Activated naive CD8-positive, alpha-beta T cell treated with anti-CD3 and anti-CD28 coated beads, Interleukin-2, amount 50 U/mL, for 24 hours (primary cell): ENCODE data around the gene ABCA13.
"Not testable (repeated sequence)": the region's sequence is repeated elsewhere in the genome, so short reads cannot be mapped to it uniquely, and the experiment has no call there.

ENCODE experiments used
- ATAC-seq: fragments of 150-1000 bp; cut with Tn5 transposase; one replicate; pipeline ENCODE4 v1.10.0; 2021
- DNase-seq: peaks from one replicate; pipeline ENCODE4 v3.0.0; 2021
- H3K27ac Mint-ChIP-seq: one replicate; pipeline ENCODE4 v1.8.0; 2021; ENCODE audit warnings: mild to moderate bottlenecking, mixed read lengths
- H3K27me3 Mint-ChIP-seq: one replicate; pipeline ENCODE4 v1.8.0; 2021; ENCODE audit warnings: mixed read lengths
- H3K36me3 Mint-ChIP-seq: one replicate; pipeline ENCODE4 v1.8.0; 2021; ENCODE audit warnings: low read depth, mixed read lengths
- H3K4me1 Mint-ChIP-seq: one replicate; pipeline ENCODE4 v1.8.0; 2021; ENCODE audit warnings: mixed read lengths
- H3K4me3 Mint-ChIP-seq: one replicate; pipeline ENCODE4 v1.8.0; 2021; ENCODE audit warnings: mild to moderate bottlenecking, moderate library complexity, mixed read lengths
- H3K9me3 Mint-ChIP-seq: one replicate; pipeline ENCODE4 v1.8.0; 2021; ENCODE audit warnings: mixed read lengths

Gene ABCA13, protein sequence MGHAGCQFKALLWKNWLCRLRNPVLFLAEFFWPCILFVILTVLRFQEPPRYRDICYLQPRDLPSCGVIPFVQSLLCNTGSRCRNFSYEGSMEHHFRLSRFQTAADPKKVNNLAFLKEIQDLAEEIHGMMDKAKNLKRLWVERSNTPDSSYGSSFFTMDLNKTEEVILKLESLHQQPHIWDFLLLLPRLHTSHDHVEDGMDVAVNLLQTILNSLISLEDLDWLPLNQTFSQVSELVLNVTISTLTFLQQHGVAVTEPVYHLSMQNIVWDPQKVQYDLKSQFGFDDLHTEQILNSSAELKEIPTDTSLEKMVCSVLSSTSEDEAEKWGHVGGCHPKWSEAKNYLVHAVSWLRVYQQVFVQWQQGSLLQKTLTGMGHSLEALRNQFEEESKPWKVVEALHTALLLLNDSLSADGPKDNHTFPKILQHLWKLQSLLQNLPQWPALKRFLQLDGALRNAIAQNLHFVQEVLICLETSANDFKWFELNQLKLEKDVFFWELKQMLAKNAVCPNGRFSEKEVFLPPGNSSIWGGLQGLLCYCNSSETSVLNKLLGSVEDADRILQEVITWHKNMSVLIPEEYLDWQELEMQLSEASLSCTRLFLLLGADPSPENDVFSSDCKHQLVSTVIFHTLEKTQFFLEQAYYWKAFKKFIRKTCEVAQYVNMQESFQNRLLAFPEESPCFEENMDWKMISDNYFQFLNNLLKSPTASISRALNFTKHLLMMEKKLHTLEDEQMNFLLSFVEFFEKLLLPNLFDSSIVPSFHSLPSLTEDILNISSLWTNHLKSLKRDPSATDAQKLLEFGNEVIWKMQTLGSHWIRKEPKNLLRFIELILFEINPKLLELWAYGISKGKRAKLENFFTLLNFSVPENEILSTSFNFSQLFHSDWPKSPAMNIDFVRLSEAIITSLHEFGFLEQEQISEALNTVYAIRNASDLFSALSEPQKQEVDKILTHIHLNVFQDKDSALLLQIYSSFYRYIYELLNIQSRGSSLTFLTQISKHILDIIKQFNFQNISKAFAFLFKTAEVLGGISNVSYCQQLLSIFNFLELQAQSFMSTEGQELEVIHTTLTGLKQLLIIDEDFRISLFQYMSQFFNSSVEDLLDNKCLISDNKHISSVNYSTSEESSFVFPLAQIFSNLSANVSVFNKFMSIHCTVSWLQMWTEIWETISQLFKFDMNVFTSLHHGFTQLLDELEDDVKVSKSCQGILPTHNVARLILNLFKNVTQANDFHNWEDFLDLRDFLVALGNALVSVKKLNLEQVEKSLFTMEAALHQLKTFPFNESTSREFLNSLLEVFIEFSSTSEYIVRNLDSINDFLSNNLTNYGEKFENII (N-terminal part only)

DNA sequence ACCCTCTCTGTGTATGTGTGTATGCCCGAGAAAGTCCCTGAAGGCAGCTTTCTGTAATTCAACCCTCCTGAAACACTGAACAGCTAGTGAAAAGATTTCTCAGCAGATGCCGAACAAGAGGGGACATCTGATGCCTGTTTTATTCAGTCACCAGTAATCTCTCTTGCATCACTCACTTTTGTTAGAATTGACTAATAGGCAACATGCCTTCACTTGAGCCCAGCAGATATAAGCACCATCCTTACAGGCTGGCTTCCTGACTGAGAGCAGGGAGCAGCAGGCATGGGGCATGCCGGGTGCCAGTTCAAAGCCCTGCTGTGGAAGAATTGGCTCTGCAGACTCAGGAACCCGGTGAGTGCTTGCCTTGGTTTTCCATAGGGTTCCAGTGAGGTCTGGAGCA, at the start of gene ABCA13:
TSS of gene ABCA13 (plus strand) at position 257 of the 400 bp plus-strand sequence. CDS start at position 283, 26 bp downstream.
- Mint-ChIP-seq H3K9me3 (peaks cover 5% of the 10 kb centered on the region), H3K4me1 (no peaks in the 10 kb centered on the region), H3K36me3 (no peaks in the 10 kb centered on the region), H3K27ac (no peak within 1 kb of the TSS), H3K27me3 (no peaks in the 10 kb centered on the region), H3K4me3 (no peak within 1 kb of the TSS)
- DNase-seq (no peak), ATAC-seq (no peak)

DNA sequence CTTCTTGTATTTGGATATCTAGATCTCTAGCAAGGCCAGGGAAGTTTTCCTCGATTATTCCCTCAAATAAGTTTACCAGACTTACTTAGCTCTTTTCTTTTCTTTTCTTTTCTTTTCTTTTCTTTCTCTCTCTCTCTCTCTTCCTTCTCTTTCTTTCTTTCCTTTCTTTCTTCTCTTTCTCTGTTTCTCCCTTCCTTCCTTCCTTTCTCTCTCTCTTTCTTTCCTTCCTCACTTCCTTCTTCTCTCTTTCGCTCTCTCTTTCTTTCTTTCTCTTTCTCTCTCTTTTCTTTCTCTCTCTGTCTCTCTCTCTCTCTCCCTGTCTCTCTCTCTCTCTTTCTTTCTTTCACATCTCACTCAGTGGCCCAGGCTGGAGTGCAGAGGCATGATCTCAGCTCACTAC, 45.2 kb upstream of the ABCA13 start:
- DNase-seq: no peak
- Mint-ChIP-seq H3K4me1 (peaks cover 1% of the 10 kb centered on the region), H3K9me3 (peaks cover 9% of the 10 kb centered on the region), H3K27ac (no peak overlapping the region), H3K36me3 (no peaks in the 10 kb centered on the region), H3K4me3 (no peak overlapping the region), H3K27me3 (peaks cover 9% of the 10 kb centered on the region)
- ATAC-seq: no peak

DNA sequence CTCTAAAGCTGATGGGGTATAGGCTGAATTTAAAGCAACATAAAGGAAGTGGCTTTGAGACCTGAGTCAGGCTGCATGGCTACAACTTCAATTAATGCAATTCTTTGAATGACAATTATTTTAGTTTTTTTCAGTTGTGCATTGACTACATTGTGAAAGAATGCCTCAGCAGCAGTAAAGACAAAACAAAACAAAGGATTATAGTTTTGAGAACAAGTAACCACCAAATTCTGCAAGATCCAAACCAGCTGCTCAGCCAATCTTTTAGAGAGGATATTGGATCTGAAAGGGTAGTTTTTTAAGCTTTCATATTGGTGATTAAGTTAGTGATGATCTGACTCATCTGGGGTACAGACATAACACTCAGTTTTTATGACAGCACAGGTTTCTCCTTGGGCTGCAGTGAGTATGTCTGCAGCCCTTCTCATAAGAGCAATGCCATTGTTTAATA, 40.6 kb upstream of the ABCA13 start:
- H3K4me1 Mint-ChIP-seq: peaks cover 1% of the 10 kb centered on the region
- DNase-seq: no peak
- peaks cover 7% of the 10 kb centered on the region for H3K27me3 Mint-ChIP-seq
- ATAC-seq: peak; percentile 46
- no peaks in the 10 kb centered on the region for H3K36me3 Mint-ChIP-seq
- no peak overlapping the region for H3K4me3 Mint-ChIP-seq
- H3K9me3 Mint-ChIP-seq: peaks cover 6% of the 10 kb centered on the region
- no peak overlapping the region for H3K27ac Mint-ChIP-seq

DNA sequence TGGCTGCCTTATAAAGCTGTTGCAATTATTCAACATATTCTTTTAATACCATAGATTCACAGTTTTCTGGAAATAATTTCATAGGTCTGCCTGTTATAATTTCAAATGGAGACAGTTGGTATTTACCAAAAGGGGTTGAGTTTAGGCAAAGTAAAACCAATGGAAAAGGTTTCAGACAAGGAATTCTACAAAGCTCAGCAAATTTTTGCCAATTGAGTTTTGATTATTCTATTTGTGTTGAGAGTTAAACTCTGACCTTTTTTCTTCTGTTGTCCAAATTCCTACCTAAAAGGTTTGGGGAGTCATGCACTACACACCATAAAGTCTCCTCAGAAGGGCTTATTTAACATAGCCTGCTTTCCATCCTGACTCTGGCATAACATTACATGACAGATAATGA, 38.5 kb upstream of the ABCA13 start:
- no peaks in the 10 kb centered on the region for H3K9me3 Mint-ChIP-seq
- no peak overlapping the region for H3K4me3 Mint-ChIP-seq
- peaks cover 1% of the 10 kb centered on the region for H3K4me1 Mint-ChIP-seq
- ATAC-seq (no peak), DNase-seq (no peak)
- H3K27ac Mint-ChIP-seq: no peak overlapping the region
- no peaks in the 10 kb centered on the region for H3K36me3 Mint-ChIP-seq
- H3K27me3 Mint-ChIP-seq: peaks cover 5% of the 10 kb centered on the region

DNA sequence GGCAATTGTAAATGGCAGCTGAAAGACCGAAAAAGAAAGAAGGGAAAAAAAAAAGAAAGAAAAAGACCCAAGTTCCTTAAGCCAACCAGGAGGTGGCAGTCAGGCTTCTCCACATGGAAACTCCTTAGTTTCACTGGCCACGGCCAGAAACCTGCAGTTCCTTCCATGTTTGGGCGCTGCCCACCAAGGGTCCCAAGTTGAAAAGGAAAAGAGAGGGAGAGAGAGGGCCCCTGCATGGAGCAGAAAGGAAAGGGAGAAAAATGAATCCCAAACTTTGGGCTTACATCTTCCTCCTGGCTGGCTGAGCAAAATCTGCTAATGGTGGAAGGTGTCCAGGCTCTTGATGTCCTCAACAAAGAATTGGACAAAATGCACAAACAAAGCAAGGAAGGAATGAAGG, 31.8 kb upstream of the ABCA13 start:
- Mint-ChIP-seq H3K27ac (no peak overlapping the region), H3K4me1 (no peaks in the 10 kb centered on the region), H3K4me3 (no peak overlapping the region), H3K27me3 (peaks cover 2% of the 10 kb centered on the region), H3K36me3 (no peaks in the 10 kb centered on the region), H3K9me3 (peaks cover 5% of the 10 kb centered on the region)
- DNase-seq (no peak), ATAC-seq (no peak)

DNA sequence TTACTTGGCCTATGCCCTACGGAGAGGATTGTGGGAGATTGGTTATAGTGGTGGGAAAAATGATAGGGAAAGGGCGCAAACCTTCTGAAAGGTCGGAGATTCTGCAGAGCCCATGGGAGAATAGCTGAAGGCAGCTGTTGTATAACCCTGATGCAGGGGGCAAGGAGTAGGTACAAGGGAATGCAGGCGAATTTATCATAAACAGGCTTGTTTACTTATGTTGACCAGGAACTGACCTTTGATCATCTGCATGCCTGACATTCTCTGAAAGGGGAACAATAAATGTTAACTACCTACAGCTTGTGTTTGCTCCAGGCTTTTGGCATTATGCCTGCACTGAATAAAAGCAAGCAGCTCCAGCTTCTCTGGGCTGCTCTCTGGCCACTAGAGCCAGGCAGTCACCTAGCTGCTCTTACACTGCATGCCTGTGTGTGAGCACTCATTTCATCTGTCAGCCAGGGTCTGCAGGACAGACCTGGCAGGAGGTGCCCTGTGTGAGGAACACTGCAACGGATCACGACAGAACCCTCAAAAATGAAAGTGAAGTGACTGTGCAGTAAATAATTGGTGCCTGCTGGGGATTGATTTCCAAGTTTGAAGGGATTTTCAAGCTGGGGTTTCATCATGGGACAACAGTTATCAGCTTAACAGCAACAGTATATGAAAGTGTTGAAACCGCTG, 31.1 kb upstream of the ABCA13 start:
- DNase-seq (no peak), ATAC-seq (no peak)
- no peaks in the 10 kb centered on the region for H3K4me1 Mint-ChIP-seq
- no peak overlapping the region for H3K27ac Mint-ChIP-seq
- no peak overlapping the region for H3K4me3 Mint-ChIP-seq
- H3K36me3 Mint-ChIP-seq: no peaks in the 10 kb centered on the region
- peaks cover 5% of the 10 kb centered on the region for H3K9me3 Mint-ChIP-seq
- peaks cover 2% of the 10 kb centered on the region for H3K27me3 Mint-ChIP-seq

DNA sequence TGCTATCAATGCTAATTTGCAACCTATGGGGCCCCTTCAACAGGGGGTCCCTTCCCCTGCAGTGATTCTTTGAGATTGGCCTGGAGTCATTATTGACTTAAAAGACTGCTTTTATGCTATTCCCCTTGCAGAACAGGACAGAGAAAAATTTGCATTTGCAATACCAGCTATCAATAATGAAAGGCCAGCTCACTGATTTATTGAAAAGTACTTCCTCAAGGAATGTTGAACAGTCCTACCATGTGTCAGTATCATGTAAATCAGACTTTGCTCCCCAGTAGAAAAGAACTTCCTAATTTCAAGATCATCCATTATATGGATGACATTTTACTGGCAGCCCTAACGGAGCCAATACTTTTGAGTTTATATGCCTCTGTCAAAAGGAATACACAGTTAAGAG, 29.7 kb upstream of the ABCA13 start:
- DNase-seq: no peak
- peaks cover 5% of the 10 kb centered on the region for H3K9me3 Mint-ChIP-seq
- peaks cover 2% of the 10 kb centered on the region for H3K27me3 Mint-ChIP-seq
- H3K27ac Mint-ChIP-seq: no peak overlapping the region
- no peak overlapping the region for H3K4me3 Mint-ChIP-seq
- ATAC-seq: no peak
- H3K36me3 Mint-ChIP-seq: no peaks in the 10 kb centered on the region
- H3K4me1 Mint-ChIP-seq: no peaks in the 10 kb centered on the region

DNA sequence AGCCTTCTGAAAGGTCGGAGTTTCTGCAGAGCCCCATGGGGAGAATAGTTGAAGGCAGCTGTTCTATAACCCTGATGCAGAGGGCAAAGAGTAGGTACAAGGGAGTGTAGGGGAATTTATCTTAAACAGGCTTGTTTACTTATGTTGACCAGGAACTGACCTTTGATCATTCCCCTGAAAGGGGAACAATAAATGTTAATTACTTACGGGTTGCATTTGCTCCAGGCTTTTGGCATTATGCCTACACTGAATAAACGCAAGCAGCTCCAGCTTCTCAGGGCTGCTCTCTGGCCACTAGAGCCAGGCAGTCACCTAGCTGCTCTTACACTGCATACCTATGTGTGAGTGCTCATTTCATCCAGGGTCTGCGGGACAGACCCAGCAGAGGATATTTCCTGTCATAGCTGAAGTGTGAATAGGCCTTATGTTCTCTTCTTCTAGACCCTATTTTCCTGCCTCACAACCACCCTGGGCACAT, 26.9 kb upstream of the ABCA13 start:
- H3K27ac Mint-ChIP-seq: no peak overlapping the region
- ATAC-seq (no peak), DNase-seq (no peak)
- H3K36me3 Mint-ChIP-seq: no peaks in the 10 kb centered on the region
- H3K27me3 Mint-ChIP-seq: peaks cover 11% of the 10 kb centered on the region
- no peaks in the 10 kb centered on the region for H3K4me1 Mint-ChIP-seq
- H3K4me3 Mint-ChIP-seq: no peak overlapping the region
- H3K9me3 Mint-ChIP-seq: peaks cover 5% of the 10 kb centered on the region

DNA sequence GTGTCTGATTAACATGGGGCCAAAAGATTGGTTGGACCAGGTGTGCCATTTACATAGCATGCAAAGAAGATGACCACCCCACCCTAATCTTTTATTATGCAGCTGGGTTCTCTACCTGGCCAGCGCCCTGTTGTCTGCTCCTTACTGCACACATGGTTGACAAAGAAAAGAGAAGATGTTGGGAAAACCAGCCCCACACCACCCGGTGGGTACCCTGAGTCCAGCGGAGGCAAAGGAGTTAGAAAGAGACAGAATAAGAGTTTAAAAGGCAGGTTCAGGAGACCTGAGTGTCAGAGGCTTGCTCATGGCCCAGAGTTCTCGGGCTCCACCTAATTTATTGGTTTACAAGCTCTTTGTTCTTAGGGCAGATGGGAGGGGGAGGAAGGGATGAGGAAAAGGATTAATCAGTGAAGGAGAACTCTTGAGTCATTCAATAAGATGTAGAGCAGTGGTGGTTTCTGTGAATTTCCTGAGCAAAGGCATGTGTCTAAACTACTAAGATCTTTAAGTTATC, 24.1 kb upstream of the ABCA13 start:
- Mint-ChIP-seq H3K27ac (no peak overlapping the region), H3K9me3 (no peaks in the 10 kb centered on the region), H3K4me1 (no peaks in the 10 kb centered on the region), H3K4me3 (no peak overlapping the region), H3K27me3 (peaks cover 18% of the 10 kb centered on the region), H3K36me3 (no peaks in the 10 kb centered on the region)
- DNase-seq: no peak
- ATAC-seq: no peak

DNA sequence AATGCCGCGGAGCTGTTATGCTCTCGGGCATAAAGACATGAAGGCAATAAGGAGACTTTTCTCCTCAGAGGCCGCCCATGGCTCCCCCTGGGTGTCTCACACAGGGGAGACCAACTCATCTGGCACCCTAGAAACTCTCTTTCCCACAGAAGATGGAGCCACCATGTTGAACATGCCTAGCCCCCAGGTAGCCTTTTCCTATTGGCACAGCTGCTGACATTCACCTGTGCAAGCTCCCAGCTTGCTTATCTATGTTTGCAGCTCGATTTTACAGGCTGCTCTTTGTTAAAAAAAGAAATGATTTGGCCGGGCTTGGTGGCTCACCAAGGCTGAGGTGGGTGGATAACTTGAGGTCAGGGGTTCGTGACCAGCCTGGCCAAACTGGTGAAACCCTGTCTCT, 23.6 kb upstream of the ABCA13 start:
- H3K27me3 Mint-ChIP-seq: peaks cover 18% of the 10 kb centered on the region
- not testable (repeated sequence) for DNase-seq, H3K4me1 Mint-ChIP-seq, H3K4me3 Mint-ChIP-seq, H3K27ac Mint-ChIP-seq, H3K36me3 Mint-ChIP-seq, H3K9me3 Mint-ChIP-seq, ATAC-seq

DNA sequence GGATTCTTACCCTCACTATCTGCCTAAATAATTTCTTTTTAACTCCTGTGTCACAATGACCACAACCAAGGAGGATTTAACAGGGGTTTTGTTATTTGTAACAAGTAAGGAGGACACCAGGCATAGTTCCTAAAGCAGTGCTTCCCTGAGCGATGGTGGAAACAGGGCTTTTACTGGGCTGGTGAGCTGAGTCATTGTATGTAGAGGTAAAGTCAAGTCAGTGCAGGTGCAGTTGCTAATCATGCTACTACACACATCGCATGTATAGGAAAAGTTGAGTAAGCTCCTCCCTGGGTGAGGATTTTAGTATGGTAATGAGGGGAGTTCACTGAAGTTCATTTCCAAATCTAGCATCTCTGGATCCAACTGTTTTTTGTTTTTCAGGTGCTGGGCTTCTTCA, 22.9 kb upstream of the ABCA13 start:
- no peaks in the 10 kb centered on the region for H3K4me1 Mint-ChIP-seq
- no peaks in the 10 kb centered on the region for H3K36me3 Mint-ChIP-seq
- no peak overlapping the region for H3K27ac Mint-ChIP-seq
- ATAC-seq (no peak), DNase-seq (no peak)
- no peak overlapping the region for H3K4me3 Mint-ChIP-seq
- no peaks in the 10 kb centered on the region for H3K9me3 Mint-ChIP-seq
- H3K27me3 Mint-ChIP-seq: peaks cover 18% of the 10 kb centered on the region

DNA sequence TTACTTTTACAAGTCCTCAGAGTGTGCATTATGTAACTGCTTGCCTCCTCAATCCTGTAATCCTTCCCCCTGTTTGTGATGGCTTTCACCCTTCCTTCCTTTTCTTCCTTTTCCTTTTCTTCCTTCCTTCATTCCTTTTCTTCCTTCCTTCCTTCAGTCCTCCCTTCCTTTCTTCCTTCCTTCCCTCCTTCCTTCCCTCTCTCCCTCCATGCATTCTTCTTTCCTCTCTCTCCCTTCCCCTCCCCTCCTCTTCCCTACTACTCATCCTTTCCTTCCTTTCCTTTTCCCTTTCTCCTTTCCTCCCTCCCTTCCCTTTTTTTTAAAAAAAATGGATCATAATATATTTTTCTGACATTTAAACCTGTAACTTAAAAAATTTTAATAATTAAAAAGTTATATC, 22.2 kb upstream of the ABCA13 start:
- ATAC-seq: no peak
- peaks cover 18% of the 10 kb centered on the region for H3K27me3 Mint-ChIP-seq
- no peak overlapping the region for H3K27ac Mint-ChIP-seq

DNA sequence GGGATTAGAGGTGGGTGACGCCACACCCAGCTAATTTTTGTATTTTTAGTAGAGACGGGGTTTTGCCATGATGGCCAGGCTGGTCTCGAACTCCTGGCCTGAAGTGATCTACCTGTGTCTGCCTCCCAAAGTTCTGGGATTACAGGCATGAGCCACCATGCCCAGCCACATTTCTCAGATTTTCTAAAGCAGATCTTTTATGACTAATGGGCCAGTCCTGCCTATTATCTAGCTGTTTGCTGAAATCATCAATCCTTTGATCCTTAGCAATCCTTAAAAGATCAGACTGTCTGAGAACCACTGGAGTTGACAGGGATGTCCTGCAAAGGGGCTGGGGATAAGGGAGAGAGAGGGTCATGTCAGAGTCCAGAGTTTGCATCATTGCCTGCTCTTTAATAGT, 21.2 kb upstream of the ABCA13 start:
- no peaks in the 10 kb centered on the region for H3K9me3 Mint-ChIP-seq
- no peak overlapping the region for H3K27ac Mint-ChIP-seq
- no peaks in the 10 kb centered on the region for H3K36me3 Mint-ChIP-seq
- H3K4me1 Mint-ChIP-seq: no peaks in the 10 kb centered on the region
- DNase-seq (no peak), ATAC-seq (no peak)
- H3K4me3 Mint-ChIP-seq: no peak overlapping the region
- H3K27me3 Mint-ChIP-seq: peaks cover 18% of the 10 kb centered on the region

More for the DNA sequence above, 22.2 kb upstream of the ABCA13 start:
- no peaks in the 10 kb centered on the region for H3K9me3 Mint-ChIP-seq
- no peaks in the 10 kb centered on the region for H3K36me3 Mint-ChIP-seq
- no peak overlapping the region for H3K4me3 Mint-ChIP-seq
- no peaks in the 10 kb centered on the region for H3K4me1 Mint-ChIP-seq
- DNase-seq: no peak
